Thymus (tissue), 11 donors: ENCODE results near the gene TBC1D5. TPM values are rescaled to one million over a fixed set of nuclear protein-coding genes. Genes with fewer than 3 reads are reported as not detected.

Experiments used
- DNase-seq, 9 donors: peaks; one replicate each; pipeline ENCODE4 v3.0.0-alpha.2; 2013; ENCODE audit warnings: low spot score in 9 of 9, low read depth in 6 of 9, missing footprints in 1 of 9
- H3K27ac ChIP-seq, 2 donors: one replicate each; pipeline ENCODE4 v1.5.1; 2013; ENCODE audit warnings: control low read depth in 1 of 2, low read depth in 1 of 2, low read length in 1 of 2, mild to moderate bottlenecking in 1 of 2, moderate library complexity in 1 of 2
- H3K27me3 ChIP-seq, 2 donors: one replicate each; pipeline ENCODE4 v1.5.1; 2013; ENCODE audit warnings: low read length in 1 of 2; ENCODE audit not compliant: control insufficient read depth in 2 of 2, insufficient read depth in 1 of 2
- H3K36me3 ChIP-seq, 2 donors: one replicate each; pipeline ENCODE4 v1.5.1; 2013; ENCODE audit warnings: low read length in 1 of 2, mild to moderate bottlenecking in 1 of 2, moderate library complexity in 1 of 2; ENCODE audit not compliant: control insufficient read depth in 2 of 2, insufficient read depth in 2 of 2
- H3K4me1 ChIP-seq, 2 donors: one replicate each; pipeline ENCODE4 v1.5.1; 2013; ENCODE audit warnings: low read length in 2 of 2; ENCODE audit not compliant: control insufficient read depth in 2 of 2, insufficient read depth in 2 of 2
- H3K4me3 ChIP-seq, 2 donors: one replicate each; pipeline ENCODE4 v1.5.1; 2013; ENCODE audit warnings: low read length in 2 of 2, control low read depth in 1 of 2, mild to moderate bottlenecking in 1 of 2
- H3K9me3 ChIP-seq, 2 donors: one replicate each; pipeline ENCODE4 v1.5.1; 2013; ENCODE audit warnings: low read length in 1 of 2, mild to moderate bottlenecking in 1 of 2; ENCODE audit not compliant: control insufficient read depth in 2 of 2, insufficient read depth in 1 of 2
- WGBS: extraction: QIAGEN DNeasy Blood & Tissue Kit; methylation state at CpG from one replicate; pipeline ENCODE4 v1.1.7; 2013; 5-methylcytosine and 5-hydroxymethylcytosine counted together
- polyA plus RNA-seq: library from polyadenylated mRNA; stranded (reverse); fragments of 200-250 nt; gene quantifications from one replicate; pipeline ENCODE4 v1.2.3, GENCODE V29; 2013
- total RNA-seq: library from RNA; stranded (reverse); fragments of 120-200 nt; gene quantifications from one replicate; pipeline ENCODE4 v1.2.4, GENCODE V29; 2013
- donor health status: healthy.

Gene TBC1D5
- total and polyA plus RNA-seq, 2 donors: 8.9 to 37.3 TPM

GRCh38 chr3:17752436-17752835 lies 10.0 kb upstream of the TBC1D5 start:
- H3K27ac ChIP-seq: no peak overlapping the region
- 94% methylated on average over 2 of the region's 2 CpGs for WGBS
- H3K4me3 ChIP-seq: no peak overlapping the region
- no peaks in the 10 kb centered on the region for H3K27me3 ChIP-seq
- DNase-seq: no peak
- no peaks in the 10 kb centered on the region for H3K9me3 ChIP-seq
- H3K4me1 ChIP-seq: peaks cover 0 to 2% of the 10 kb centered on the region in 2 donors
- H3K36me3 ChIP-seq: no peaks in the 10 kb centered on the region

GRCh38 chr3:17749705-17750293 lies 7.4 kb upstream of the TBC1D5 start:
- 65% methylated on average over 3 of the region's 3 CpGs for WGBS
- no peak for DNase-seq
- H3K4me1 ChIP-seq: peaks cover 0 to 8% of the 10 kb centered on the region in 2 donors
- no peak overlapping the region for H3K4me3 ChIP-seq
- H3K36me3 ChIP-seq: no peaks in the 10 kb centered on the region
- H3K27me3 ChIP-seq: no peaks in the 10 kb centered on the region
- H3K9me3 ChIP-seq: no peaks in the 10 kb centered on the region
- H3K27ac ChIP-seq: no peak overlapping the region

- DNase-seq: no peak
- Histone ChIP-seq H3K4me3 (no peak overlapping the region), H3K36me3 (no peaks in the 10 kb centered on the region), H3K27me3 (no peaks in the 10 kb centered on the region), H3K27ac (no peak overlapping the region), H3K9me3 (no peaks in the 10 kb centered on the region), H3K4me1 (peaks cover 0 to 8% of the 10 kb centered on the region in 2 donors)
- WGBS: 93% methylated on average over 1 of the region's 1 CpG
Observed at GRCh38 chr3:17749281-17749680, 6.8 kb upstream of the TBC1D5 start.

- 94% methylated on average over 6 of the region's 6 CpGs for WGBS
- peaks cover 0 to 15% of the 10 kb centered on the region in 2 donors for H3K4me1 ChIP-seq
Observed at GRCh38 chr3:17747890-17748247, 5.4 kb upstream of the TBC1D5 start.

GRCh38 chr3:17747174-17747889 lies 4.9 kb upstream of the TBC1D5 start:
- DNase-seq: peak in 2 of 9 donors; percentile 4 to 26
- H3K4me1 ChIP-seq: peaks cover 0 to 17% of the 10 kb centered on the region in 2 donors
- H3K4me3 ChIP-seq: no peak overlapping the region
- no peaks in the 10 kb centered on the region for H3K9me3 ChIP-seq
- 96% methylated on average over 6 of the region's 6 CpGs for WGBS
- H3K27ac ChIP-seq: no peak overlapping the region
- no peaks in the 10 kb centered on the region for H3K36me3 ChIP-seq
- no peaks in the 10 kb centered on the region for H3K27me3 ChIP-seq

More at GRCh38 chr3:17747890-17748247, 5.4 kb upstream of the TBC1D5 start:
- Histone ChIP-seq H3K36me3 (no peaks in the 10 kb centered on the region), H3K27ac (no peak overlapping the region), H3K4me3 (no peak overlapping the region), H3K27me3 (no peaks in the 10 kb centered on the region), H3K9me3 (no peaks in the 10 kb centered on the region)
- no peak for DNase-seq

- Histone ChIP-seq H3K4me3 (no peak overlapping the region), H3K4me1 (peaks cover 2 to 18% of the 10 kb centered on the region in 2 donors), H3K9me3 (no peaks in the 10 kb centered on the region), H3K27ac (no peak overlapping the region), H3K36me3 (no peaks in the 10 kb centered on the region), H3K27me3 (no peaks in the 10 kb centered on the region)
- 71% methylated on average over 2 of the region's 2 CpGs for WGBS
- no peak for DNase-seq
Observed at GRCh38 chr3:17745894-17746293, 3.5 kb upstream of the TBC1D5 start.

GRCh38 chr3:17745301-17745700 lies 2.9 kb upstream of the TBC1D5 start:
- no peak overlapping the region for H3K4me3 ChIP-seq
- DNase-seq: no peak
- H3K36me3 ChIP-seq: no peaks in the 10 kb centered on the region
- no peak overlapping the region for H3K27ac ChIP-seq
- H3K4me1 ChIP-seq: peaks cover 3 to 23% of the 10 kb centered on the region in 2 donors
- no peaks in the 10 kb centered on the region for H3K27me3 ChIP-seq
- 90% methylated on average over 2 of the region's 2 CpGs for WGBS
- no peaks in the 10 kb centered on the region for H3K9me3 ChIP-seq

- Histone ChIP-seq H3K4me1 (peaks cover 3 to 24% of the 10 kb centered on the region in 2 donors), H3K9me3 (no peaks in the 10 kb centered on the region), H3K27me3 (no peaks in the 10 kb centered on the region), H3K36me3 (no peaks in the 10 kb centered on the region), H3K4me3 (no peak overlapping the region), H3K27ac (no peak overlapping the region)
- no peak for DNase-seq
- WGBS: 95% methylated on average over 3 of the region's 3 CpGs
Observed at GRCh38 chr3:17744693-17745092, 2.3 kb upstream of the TBC1D5 start.

- no peak overlapping the region for H3K4me3 ChIP-seq
- H3K36me3 ChIP-seq: peaks cover 0 to 6% of the 10 kb centered on the region in 2 donors
- no peaks in the 10 kb centered on the region for H3K27me3 ChIP-seq
- H3K4me1 ChIP-seq: peaks cover 3 to 27% of the 10 kb centered on the region in 2 donors
- WGBS: 90% methylated on average over 1 of the region's 1 CpG
- no peak for DNase-seq
- H3K9me3 ChIP-seq: no peaks in the 10 kb centered on the region
- H3K27ac ChIP-seq: no peak overlapping the region
Observed at GRCh38 chr3:17743658-17743995, 1.2 kb upstream of the TBC1D5 start.
